ENCODE measurements around the gene SEMA4C.

Gene SEMA4C

GRCh38 chr2:96842600-96842999 lies 27.3 kb downstream of the SEMA4C start:
- DNase-seq (ENCODE audit: low read depth in 2 of 2), result no peak

DNA sequence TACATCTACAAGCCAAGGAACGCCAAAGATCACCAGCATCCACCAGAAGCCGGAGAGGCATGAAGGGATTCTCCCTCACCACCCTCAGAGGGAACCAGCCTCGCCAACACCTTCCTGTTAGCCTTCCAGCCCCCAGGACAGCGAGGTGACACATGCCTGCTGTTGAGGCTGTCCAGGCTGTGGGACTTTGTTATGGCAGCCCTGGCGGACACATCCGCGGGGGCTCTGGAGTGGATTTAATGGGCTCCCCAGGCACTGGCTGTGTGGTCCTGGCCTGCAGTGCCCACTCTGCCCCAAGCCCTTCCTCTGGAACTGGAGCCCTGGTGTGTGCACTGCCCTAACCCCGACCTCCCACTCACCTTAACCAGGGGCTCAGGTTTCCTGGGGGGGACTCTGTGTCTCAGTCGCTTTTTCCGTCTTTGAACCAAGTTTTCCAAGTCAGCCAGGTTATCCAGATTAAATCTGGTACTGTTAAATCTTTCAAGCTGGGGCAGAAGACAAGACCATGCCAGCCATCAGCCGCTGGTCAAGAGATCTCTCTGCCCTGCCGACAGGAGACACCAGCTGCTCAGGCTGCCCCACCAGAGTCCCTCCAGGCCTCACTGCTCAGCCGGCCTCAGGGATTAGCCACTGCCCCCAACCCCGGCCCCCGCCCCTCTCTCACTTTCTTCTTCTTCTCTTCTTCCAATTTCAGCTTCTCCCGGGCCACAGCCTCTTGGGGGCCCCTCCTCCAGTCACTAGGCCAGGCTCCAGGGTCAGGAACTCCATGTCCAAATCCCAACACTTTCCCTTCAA lies 28.0 kb downstream of the SEMA4C start:
- DNase-seq (ENCODE audit: low read depth in 2 of 2), result no peak

DNA sequence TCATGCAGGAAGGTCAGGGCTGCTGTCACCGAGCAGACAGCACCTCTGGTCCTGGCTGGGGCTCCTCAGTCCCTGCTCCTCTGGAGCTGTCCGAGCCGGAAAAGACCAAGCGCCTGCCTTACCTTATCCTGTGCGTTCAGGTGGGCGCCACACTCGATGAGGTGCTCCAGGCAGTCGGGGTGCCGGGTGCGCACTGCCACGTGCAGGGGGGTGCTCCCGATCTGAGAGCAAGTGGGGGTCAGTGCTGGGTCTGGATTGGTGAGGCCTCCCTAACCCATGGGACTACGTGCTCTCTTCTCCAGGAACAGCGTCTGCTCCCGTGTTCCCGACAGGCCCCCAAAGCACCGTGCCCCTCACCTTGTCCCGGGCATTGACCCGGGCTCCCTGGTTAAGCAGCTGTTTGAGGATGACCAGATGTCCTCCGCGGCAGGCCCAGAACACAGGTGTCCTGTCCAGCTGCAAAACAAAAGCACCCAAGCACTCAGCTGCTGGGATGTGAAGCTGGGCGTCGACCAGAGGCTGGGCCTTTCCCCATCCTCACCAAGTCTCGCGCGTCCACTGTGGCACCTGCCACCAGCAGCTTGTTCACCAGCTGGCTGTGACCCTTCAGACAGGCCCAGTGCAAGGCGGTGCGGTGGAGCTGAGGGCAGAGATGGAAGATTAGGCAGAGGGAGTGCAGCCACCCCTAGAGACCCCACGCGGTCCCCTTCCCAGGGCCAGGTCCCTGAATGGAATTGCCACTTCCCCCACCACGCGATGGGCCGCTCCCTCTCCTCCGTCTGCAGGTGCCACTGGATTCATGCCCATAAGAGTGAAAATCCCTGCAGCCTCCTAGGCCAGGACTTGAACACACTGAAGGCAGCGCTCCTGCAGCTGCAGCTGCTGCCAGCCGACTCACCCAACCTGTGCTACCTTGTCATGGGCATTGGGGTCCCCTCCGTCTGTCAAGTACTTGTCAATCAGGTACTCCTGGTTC lies 29.7 kb downstream of the SEMA4C start:
- DNase-seq (ENCODE audit: low read depth in 2 of 2), result no peak

GRCh38 chr2:96839293-96839874 lies 30.5 kb downstream of the SEMA4C start:
- peak; percentile 61 to 82 for DNase-seq (ENCODE audit: low read depth in 2 of 2)

DNA sequence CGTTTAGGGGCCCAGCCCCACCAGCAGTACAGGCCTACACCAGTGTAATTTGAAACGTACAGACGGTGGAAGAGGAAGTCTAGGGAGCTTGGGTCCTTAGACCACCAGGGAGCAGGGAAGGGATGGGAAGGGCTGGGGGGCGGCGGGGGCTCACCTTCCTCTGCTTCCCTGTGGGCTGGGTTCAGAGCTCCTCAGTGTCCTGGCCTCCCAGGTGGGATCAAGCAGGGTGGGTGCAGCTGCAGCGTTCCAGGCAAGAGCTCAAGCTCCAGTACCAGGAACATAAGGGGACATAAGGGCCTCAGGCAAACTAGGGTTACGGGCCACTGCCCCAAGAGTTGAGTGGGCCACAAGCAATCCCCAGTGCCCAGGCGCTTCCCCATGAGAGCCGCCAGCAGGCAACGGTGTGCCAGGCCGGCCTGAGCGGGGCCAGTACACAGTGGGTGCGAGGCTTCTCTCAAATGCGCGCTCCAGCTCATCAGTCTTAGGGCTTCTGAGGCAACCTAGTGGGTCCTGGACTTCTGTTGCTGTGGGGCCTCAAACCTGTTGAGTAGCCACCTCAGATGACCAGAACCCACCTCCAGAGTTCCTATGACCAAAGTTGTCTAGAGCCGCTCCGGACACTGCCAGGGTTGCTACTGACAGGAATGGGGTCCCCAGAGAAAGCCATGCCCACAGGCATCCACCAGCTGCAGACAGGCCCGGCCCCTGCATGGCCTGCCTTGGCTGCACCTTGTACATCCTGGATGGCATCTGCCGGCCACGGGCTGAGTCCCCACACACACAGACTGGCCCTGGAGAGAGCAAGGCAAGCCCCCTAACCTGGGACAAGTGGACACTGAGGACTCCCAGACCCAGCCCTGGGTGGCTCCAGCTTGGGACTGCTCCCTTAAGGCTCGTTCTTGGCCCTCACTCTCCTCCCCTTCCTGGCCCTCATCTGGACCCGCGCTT lies 31.3 kb downstream of the SEMA4C start:
- DNase-seq (ENCODE audit: low read depth in 2 of 2), result no peak

DNA sequence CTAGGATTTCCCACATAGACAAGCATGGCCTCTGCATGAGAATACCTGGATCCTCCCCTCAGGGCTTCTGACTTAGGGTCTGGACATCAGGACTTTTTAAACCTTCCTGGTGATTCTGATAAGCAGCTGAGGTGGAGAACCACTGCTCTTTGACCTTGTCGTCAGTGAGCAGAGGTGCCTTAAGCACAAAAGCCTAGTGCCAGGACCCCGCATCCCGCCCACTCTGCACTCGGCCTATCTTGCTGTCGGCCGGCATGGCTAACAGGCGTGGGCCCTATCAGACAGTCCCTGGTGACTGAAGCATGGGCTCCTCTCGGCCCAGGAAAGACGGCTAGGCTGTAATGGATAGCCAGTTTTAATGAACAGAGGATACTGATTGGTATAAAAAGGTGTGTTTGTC lies 32.3 kb downstream of the SEMA4C start:
- no peak for DNase-seq (ENCODE audit: low read depth in 2 of 2)

DNA sequence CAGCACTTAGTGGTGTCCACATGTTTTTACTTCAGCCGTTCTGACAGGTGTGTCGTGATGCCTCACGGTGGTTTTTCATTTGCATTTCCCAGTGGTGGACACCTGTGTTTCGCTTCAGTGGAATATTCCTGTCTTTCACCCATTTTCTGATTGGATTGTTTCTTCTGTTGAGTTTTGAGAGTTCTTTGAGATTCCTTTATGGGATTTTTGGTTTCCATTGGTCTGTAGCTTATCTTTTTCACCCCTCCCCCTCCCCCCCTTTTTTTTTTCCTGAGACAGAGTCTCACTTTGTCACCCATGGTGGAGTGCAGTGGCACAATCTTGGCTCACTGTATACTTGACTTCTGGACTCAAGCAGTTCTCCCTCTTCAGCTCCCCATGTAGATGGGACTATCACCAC lies 34.0 kb downstream of the SEMA4C start:
- DNase-seq (ENCODE audit: low read depth in 2 of 2), result no peak

DNA sequence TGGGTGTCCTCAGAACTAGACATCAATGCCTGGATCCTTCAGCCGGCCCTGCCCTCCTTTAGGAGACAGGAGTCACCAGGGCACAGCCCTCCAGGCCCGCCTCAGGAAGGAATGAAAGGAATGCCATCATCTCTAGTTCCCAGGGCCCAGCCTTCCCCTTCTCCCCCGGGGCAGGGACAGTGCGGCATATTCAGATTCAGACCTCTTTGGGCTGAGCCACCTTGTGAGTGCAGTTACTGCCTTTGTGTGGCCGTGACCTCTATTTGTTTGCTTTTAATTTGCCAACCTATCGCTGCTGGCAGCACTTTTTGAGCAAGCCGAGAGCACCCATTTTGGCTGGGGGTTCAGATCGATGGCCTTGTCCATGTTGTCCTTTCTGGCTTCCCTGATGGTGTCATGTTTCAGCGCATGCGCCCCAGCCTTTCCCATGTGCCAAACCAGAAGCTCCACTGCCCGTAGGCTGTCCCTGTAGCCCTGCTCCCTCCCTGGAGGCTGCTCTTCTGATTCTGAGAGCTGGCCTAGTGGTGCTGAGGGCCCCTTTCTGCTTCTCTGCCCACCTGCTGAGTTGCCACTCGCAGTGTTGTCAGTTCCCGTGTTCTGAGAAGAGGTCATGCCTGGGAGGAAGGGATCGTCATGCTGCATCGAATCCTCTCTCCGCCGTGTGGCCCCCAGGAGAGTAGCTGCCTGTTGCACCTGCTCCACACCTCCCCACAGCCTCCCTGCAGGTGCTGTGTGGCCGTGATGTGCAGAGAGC lies 36.9 kb downstream of the SEMA4C start:
- no peak for DNase-seq (ENCODE audit: low read depth in 2 of 2)

DNA sequence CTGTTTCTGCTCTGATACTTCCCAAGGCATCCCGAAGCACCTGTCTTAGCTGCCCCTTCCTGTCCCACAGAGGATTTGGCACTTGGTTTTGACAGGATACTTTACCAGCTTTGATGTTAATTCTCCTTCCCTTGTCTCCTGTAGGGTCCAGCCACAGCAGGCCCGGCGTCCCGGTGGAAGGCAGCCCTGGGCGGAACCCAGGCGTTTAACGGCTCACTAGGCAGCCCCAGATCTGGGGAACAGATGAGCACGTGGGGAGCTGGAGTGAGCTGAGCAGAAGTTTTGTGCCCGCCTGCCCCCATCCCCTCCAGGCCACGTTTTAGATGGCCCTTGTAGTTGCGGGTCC lies 37.5 kb downstream of the SEMA4C start:
- no peak for DNase-seq (ENCODE audit: low read depth in 2 of 2)

GRCh38 chr2:96831679-96832078 lies 38.2 kb downstream of the SEMA4C start:
- DNase-seq (ENCODE audit: low read depth in 2 of 2), result no peak

DNA sequence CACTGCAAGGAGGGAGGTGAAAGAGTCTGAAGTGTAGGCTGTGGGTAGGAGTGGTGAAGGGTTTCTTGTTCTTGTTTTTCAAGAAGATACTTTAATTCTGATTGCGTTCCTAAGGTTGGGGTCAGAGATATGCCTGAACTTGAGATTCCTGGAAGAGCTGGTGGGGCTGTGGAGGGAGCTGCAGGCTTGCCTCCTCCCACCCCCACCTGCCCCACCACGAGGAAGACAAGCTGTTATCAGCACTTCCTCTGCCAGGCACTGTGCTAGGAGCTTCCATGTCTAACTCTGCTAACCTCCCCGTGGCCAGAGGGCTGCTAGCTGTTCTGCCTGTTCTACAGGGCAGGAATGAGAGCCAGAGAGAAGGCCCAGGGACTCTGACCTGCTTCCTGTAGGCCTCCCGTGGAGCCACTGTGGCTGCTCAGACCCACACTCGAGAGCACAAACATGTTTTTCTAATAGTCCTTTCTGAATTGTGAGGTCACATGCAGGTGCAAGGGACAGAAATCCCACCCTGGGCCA lies 39.8 kb downstream of the SEMA4C start:
- no peak for DNase-seq (ENCODE audit: low read depth in 2 of 2)

DNA sequence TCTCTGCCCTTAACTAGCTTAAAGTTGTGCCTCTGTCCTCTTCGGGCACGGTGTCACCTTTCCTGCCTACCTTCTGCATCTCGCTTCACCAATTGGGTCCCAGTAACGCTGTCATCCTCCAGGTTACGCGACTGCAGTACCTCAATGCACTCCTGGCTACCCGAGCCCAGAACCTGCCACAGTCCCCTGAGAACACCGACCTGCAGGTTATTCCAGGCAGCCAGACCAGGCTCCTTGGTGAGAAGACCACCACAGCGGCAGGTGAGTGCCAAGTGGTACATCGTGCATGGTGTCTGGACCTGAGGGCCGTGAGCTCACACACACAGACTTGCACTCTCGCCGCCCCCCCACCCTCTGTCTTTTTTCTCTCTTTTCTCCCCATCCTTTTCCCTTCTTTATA lies 41.0 kb downstream of the SEMA4C start:
- no peak for DNase-seq (ENCODE audit: low read depth in 2 of 2)

DNA sequence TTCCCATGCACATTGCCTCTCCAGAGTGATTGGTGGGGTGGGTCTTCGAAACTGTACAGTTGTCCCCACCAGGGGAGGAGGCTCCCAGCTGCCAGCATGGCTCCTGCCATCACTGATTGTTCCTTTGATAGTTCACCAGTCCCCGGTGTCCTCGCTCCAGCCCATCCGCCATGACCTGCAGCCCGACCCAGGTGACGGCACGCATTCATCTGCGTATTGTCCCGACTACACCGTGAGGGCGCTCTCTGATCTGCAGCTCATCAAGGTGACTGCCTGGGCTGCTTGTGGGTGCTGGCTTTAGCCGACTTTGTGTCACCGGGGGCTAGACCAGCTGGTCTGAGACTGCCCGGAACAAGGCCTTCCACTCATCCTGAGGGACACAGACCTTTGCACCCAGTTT lies 41.4 kb downstream of the SEMA4C start:
- no peak for DNase-seq (ENCODE audit: low read depth in 2 of 2)

DNA sequence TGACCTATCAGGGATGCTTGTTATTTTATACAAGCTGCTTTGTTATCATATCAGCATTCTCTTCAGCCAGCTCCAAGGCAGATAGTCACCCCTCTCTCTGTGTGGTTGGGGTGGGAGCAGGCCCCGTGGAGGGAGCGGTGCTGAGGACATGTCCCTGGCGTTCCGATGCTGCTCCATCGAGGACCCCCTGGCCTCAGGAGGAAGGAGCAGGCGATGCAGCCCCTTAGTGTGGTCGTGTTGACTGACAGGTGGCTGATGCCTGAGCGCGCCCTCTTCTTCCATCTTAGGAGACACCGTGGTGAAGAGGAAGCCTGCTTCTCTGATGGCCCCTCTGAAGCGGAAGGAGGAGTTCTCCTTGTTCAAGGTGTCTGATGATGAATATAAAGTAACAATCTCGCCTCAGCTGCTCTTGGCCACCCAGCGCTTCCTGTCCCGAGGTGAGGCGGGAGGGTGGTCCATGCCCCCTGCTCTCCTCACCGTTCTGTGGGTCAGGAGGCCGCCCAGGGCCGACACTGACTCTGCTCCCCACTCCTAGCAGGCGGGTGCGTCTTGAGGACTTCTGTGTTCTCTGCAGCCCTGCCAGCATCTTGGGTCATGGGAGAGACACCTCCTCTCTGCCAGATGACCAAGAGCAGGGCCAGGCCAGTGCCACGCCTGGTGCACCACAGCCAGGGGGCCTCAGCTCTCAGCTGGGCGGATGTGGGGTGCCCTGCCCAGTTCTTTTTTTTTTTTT lies 43.2 kb downstream of the SEMA4C start:
- DNase-seq (ENCODE audit: low read depth in 2 of 2), result no peak

- DNase-seq (ENCODE audit: low read depth in 2 of 2), result no peak
These were observed 44.8 kb downstream of the SEMA4C start for GRCh38 chr2:96825057-96825456.

DNA sequence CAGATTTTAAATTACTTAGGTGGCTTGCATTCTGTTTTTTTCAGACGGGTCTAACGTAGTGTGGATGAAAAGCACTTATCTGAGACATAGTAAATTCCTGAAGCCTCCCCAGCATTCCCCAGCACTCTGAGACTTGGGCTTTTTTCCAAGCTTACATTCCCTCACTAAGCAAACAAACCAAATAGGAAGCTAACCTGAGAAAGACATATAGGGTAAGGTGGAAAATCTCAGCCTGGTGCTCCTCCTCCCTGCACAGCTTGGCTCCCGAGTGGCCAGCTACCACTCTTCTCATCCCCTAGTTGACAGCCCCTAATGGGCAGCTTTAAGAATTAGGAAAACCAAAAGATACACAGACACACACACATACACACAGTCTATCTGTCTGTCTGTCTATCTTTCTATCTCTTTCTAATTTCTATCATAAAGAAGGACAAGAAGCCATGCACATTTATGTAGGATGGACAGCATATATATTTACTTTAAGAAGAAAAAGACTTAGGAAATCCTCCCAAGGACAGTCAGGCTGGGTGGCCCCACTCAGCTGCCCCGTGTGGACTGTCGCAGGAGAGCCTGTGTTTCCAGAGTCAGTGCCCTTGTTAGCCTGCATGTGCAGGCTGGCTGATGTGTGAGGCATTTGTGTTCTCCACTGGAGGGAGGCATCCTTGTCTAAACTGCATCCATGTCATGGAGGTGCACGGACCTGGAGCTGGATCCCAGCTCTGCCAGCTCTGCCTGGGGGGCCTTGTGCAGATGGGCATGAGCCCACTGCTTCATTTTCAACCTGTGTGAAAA lies 45.6 kb downstream of the SEMA4C start:
- no peak for DNase-seq (ENCODE audit: low read depth in 2 of 2)

GRCh38 chr2:96823198-96823597 lies 46.7 kb downstream of the SEMA4C start:
- DNase-seq (ENCODE audit: low read depth in 2 of 2), result no peak

- no peak for DNase-seq (ENCODE audit: low read depth in 2 of 2)
These were observed 47.1 kb downstream of the SEMA4C start for GRCh38 chr2:96822786-96823185.

GRCh38 chr2:96821113-96821675 lies 48.7 kb downstream of the SEMA4C start:
- DNase-seq (ENCODE audit: low read depth in 2 of 2), result no peak
